Measurements from ENCODE around the gene BABAM1. TPM values are rescaled to one million over a fixed set of nuclear protein-coding genes. Genes with fewer than 3 reads are reported as not detected.

The BABAM1 gene
- total and polyA plus RNA-seq, 9 of the 15 experiments (the other 6 are each of a cell fraction or from before 2014, with no cell fraction given) = 14.7 to 160 (median 113) TPM

DNA sequence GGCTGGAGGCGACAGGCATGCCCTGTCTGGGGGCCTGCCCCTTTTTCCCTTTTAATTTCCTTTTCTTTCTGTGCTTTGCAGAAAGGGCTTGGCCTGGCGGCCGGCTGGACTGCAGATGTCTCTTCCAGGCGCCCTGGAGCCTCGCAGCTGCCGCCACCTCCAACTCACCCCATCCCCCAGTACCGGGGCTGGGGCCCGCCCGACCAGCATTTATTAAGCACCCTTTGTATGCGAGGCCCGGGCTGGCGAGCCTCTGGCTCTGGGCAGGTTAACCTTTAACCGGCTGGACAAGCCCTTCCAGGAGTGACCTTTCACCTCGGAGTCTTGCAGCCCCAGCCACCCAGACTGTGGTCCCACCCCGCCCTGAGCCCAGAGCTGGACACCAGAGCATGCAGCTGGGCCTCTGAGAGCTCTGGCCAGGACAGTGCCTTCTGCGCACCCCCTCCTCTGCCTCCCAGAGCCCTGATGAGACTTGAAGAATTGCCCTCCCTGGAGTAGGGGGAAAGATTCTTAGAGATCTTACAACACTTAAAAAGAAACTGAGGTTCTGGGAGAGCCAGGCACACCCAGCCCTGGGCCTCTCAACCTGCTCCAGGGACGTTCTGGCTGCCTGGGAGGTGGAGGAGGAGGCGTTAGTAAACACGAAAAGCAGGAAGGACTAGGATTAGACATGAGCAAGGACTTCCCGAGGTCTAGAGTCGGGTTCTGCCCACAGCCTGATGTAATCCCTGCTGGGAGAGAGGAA is 20.4 kb upstream of the BABAM1 start (continued):
- TF ChIP-seq, protein P1, sequence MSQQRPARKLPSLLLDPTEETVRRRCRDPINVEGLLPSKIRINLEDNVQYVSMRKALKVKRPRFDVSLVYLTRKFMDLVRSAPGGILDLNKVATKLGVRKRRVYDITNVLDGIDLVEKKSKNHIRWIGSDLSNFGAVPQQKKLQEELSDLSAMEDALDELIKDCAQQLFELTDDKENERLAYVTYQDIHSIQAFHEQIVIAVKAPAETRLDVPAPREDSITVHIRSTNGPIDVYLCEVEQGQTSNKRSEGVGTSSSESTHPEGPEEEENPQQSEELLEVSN (IDR thresholded peaks at IDR 0.05; ENCODE audit: borderline replicate concordance in 1 of 2, extremely low read depth in 1 of 2, insufficient read depth in 1 of 2, insufficient read length in 1 of 2, low read depth in 1 of 2, low read length in 1 of 2, poor library complexity in 1 of 2, severe bottlenecking in 1 of 2) = peak in 1 of 2 experiments; percentile 19
- TF ChIP-seq SMARCA5 (IDR thresholded peaks at IDR 0.05) (peak; percentile 88), SMARCB1 (IDR thresholded peaks at IDR 0.05; ENCODE audit: insufficient read length, low read depth) (no peak), FOXA3 (CRISPR knock-in tag; conservative IDR thresholded peaks at IDR 0.05 in 1 of 2, IDR thresholded peaks at IDR 0.05 in 1 of 2) (peak in 1 of 2 experiments; percentile 48; a peak in 1 of 4 replicates), BCOR (IDR thresholded peaks at IDR 0.05) (peak; percentile 99), KDM1A (IDR thresholded peaks at IDR 0.05) (peak; percentile 89 to 96), EGR1 (conservative IDR thresholded peaks at IDR 0.05) (peak; percentile 71)
- TF ChIP-seq, protein P2, sequence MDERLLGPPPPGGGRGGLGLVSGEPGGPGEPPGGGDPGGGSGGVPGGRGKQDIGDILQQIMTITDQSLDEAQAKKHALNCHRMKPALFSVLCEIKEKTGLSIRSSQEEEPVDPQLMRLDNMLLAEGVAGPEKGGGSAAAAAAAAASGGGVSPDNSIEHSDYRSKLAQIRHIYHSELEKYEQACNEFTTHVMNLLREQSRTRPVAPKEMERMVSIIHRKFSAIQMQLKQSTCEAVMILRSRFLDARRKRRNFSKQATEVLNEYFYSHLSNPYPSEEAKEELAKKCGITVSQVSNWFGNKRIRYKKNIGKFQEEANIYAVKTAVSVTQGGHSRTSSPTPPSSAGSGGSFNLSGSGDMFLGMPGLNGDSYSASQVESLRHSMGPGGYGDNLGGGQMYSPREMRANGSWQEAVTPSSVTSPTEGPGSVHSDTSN (CRISPR knock-in tag; IDR thresholded peaks at IDR 0.05; ENCODE audit: low read depth) = no peak
- TF ChIP-seq, protein P2 (tag; conservative IDR thresholded peaks at IDR 0.05; ENCODE audit: low read depth) = no peak
- TF ChIP-seq, protein P3, sequence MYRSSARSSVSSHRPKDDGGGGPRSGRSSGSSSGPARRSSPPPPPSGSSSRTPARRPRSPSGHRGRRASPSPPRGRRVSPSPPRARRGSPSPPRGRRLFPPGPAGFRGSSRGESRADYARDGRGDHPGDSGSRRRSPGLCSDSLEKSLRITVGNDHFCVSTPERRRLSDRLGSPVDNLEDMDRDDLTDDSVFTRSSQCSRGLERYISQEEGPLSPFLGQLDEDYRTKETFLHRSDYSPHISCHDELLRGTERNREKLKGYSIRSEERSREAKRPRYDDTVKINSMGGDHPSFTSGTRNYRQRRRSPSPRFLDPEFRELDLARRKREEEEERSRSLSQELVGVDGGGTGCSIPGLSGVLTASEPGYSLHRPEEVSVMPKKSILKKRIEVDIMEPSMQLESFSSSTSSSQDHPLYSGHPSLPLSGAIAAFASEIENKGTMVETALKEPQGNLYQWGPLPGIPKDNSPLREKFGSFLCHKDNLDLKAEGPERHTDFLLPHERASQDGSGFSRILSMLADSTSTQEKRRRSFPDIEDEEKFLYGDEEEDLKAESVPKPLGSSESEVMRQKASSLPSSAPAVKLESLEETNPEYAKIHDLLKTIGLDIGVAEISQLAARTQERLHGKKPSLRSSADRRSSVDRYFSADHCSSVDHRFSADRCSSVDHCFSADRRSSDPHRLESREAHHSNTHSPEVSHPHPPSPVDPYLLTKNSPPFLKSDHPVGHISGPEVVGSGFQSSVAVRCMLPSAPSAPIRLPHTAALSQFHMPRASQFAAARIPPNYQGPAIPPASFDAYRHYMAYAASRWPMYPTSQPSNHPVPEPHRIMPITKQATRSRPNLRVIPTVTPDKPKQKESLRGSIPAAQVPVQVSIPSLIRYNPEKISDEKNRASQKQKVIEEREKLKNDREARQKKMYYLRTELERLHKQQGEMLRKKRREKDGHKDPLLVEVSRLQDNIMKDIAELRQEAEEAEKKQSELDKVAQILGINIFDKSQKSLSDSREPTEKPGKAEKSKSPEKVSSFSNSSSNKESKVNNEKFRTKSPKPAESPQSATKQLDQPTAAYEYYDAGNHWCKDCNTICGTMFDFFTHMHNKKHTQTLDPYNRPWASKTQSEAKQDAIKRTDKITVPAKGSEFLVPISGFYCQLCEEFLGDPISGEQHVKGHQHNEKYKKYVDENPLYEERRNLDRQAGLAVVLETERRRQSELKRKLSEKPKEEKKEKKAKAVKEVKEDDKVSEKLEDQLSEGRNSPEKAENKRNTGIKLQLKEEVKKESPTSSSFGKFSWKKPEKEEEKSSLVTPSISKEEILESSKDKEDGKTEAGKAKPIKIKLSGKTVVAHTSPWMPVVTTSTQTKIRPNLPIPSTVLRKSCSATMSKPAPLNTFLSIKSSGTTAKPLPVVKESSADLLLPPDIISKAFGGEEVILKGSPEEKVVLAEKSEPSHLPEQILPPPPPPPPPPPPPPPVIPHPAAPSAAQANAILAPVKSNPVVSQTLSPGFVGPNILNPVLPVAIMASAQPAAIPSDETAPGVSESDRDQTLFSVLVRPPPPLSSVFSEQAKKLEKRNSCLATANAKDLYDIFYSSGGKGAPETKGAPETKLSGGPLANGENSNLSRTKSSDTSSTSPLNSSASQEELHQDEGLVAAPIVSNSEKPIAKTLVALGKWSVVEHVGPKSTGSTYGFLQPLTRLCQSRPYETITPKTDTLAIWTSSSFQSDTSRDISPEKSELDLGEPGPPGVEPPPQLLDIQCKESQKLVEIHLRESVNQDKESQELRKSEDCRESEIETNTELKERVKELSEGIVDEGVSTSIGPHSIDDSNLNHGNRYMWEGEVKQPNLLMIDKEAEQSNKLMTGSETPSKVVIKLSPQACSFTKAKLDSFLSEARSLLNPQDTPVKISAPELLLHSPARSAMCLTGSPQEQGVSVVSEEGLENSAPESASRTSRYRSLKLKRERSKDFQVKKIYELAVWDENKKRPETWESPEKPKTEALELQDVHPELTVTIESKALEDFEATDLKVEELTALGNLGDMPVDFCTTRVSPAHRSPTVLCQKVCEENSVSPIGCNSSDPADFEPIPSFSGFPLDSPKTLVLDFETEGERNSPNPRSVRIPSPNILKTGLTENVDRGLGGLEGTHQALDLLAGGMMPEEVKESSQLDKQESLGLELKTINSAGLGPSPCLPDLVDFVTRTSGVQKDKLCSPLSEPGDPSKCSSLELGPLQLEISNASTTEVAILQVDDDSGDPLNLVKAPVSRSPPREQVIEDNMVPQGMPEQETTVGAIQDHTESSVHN (IDR thresholded peaks at IDR 0.05; ENCODE audit: borderline replicate concordance in 1 of 2, low read depth in 1 of 2) = no peak

Data from K562 (cell line).